HG03342 (cell line): ENCODE results near the gene MEI1.

Experiments used
- ATAC-seq: cut with Tn5 transposase; IDR thresholded peaks from one replicate; pipeline ENCODE4 v1.9.1; 2021; ENCODE audit warnings: mild to moderate bottlenecking, moderate library complexity; ENCODE audit not compliant: unreplicated experiment

MEI1 gene

GRCh38 chr22:41742918-41743317 lies 43.6 kb downstream of the MEI1 start:
- ATAC-seq = no peak

GRCh38 chr22:41745968-41746367 lies 46.7 kb downstream of the MEI1 start:
- no peak for ATAC-seq

- peak; percentile 80 for ATAC-seq
Observed at GRCh38 chr22:41746567-41747400, 47.5 kb downstream of the MEI1 start.

GRCh38 chr22:41752011-41752970 lies 53.0 kb downstream of the MEI1 start:
- ATAC-seq = no peak

GRCh38 chr22:41753984-41754383 lies 54.7 kb downstream of the MEI1 start:
- no peak for ATAC-seq

- no peak for ATAC-seq
Observed at GRCh38 chr22:41757502-41757901, 58.2 kb downstream of the MEI1 start.

GRCh38 chr22:41758231-41758630 lies 58.9 kb downstream of the MEI1 start:
- ATAC-seq = no peak

- no peak for ATAC-seq
Observed at GRCh38 chr22:41762980-41763779, 63.9 kb downstream of the MEI1 start.

- ATAC-seq = no peak
Observed at GRCh38 chr22:41766476-41766875, 67.2 kb downstream of the MEI1 start.

- ATAC-seq = no peak
Observed at GRCh38 chr22:41768430-41768829, 69.1 kb downstream of the MEI1 start.

GRCh38 chr22:41770715-41771468 lies 71.6 kb downstream of the MEI1 start:
- ATAC-seq = no peak

- no peak for ATAC-seq
Observed at GRCh38 chr22:41772198-41772597, 72.9 kb downstream of the MEI1 start.

GRCh38 chr22:41772645-41773044 lies 73.3 kb downstream of the MEI1 start:
- ATAC-seq = no peak

GRCh38 chr22:41775338-41775737 lies 76.0 kb downstream of the MEI1 start:
- no peak for ATAC-seq

- ATAC-seq = no peak
Observed at GRCh38 chr22:41775976-41776375, 76.7 kb downstream of the MEI1 start.

- no peak for ATAC-seq
Observed at GRCh38 chr22:41776381-41776780, 77.1 kb downstream of the MEI1 start.

GRCh38 chr22:41777749-41778425 lies 78.6 kb downstream of the MEI1 start:
- ATAC-seq = no peak

- no peak for ATAC-seq
Observed at GRCh38 chr22:41779929-41780505, 80.7 kb downstream of the MEI1 start.

GRCh38 chr22:41780746-41781505 lies 81.6 kb downstream of the MEI1 start:
- ATAC-seq = peak; percentile 89
